GM21528 (cell line): ENCODE measurements around the gene PSMC1.
"Not testable (repeated sequence)": the region's sequence is repeated elsewhere in the genome, so short reads cannot be mapped to it uniquely, and the experiment has no call there.

ENCODE experiments used
- ATAC-seq: cut with Tn5 transposase; IDR thresholded peaks from one replicate; pipeline ENCODE4 v1.9.1; 2021; ENCODE audit warnings: mild to moderate bottlenecking, moderate library complexity; ENCODE audit not compliant: unreplicated experiment, low FRiP score

PSMC1 gene

GRCh38 chr14:90256354-90257131 lies at the start of gene PSMC1:
PSMC1 (plus strand) TSS chr14:90256553; CDS start chr14:90256598, 45 bp downstream.
- ATAC-seq, result peak; percentile 96

- no peak for ATAC-seq
Measured at GRCh38 chr14:90213099-90213748, 43.1 kb upstream of the PSMC1 start.

- ATAC-seq, result no peak
Measured at GRCh38 chr14:90228478-90228877, 27.9 kb upstream of the PSMC1 start.

- not testable (repeated sequence) for ATAC-seq
Measured at GRCh38 chr14:90229942-90230341, 26.4 kb upstream of the PSMC1 start.

GRCh38 chr14:90235179-90235976 lies 21.0 kb upstream of the PSMC1 start:
- peak; percentile 79 for ATAC-seq

- ATAC-seq, result no peak
Measured at GRCh38 chr14:90239139-90239538, 17.2 kb upstream of the PSMC1 start.

GRCh38 chr14:90242444-90242843 lies 13.9 kb upstream of the PSMC1 start:
- no peak for ATAC-seq

GRCh38 chr14:90246936-90247335 lies 9.4 kb upstream of the PSMC1 start:
- no peak for ATAC-seq

GRCh38 chr14:90247441-90247840 lies 8.9 kb upstream of the PSMC1 start:
- ATAC-seq, result not testable (repeated sequence)

GRCh38 chr14:90248594-90248993 lies 7.8 kb upstream of the PSMC1 start:
- no peak for ATAC-seq

- no peak for ATAC-seq
Measured at GRCh38 chr14:90253826-90254225, 2.5 kb upstream of the PSMC1 start.

- no peak for ATAC-seq
Measured at GRCh38 chr14:90255871-90256270, 482 bp upstream of the PSMC1 start.

- ATAC-seq, result peak; percentile 83
Measured at GRCh38 chr14:90263748-90264449, 7.5 kb downstream of the PSMC1 start.

GRCh38 chr14:90266441-90267154 lies 10.2 kb downstream of the PSMC1 start:
- ATAC-seq, result no peak

GRCh38 chr14:90268420-90268819 lies 12.1 kb downstream of the PSMC1 start:
- ATAC-seq, result no peak

- no peak for ATAC-seq
Measured at GRCh38 chr14:90272523-90272922, 16.2 kb downstream of the PSMC1 start.

- no peak for ATAC-seq
Measured at GRCh38 chr14:90273532-90273931, 17.2 kb downstream of the PSMC1 start.

- no peak for ATAC-seq
Measured at GRCh38 chr14:90274019-90274418, 17.7 kb downstream of the PSMC1 start.

- ATAC-seq, result no peak
Measured at GRCh38 chr14:90274808-90275457, 18.6 kb downstream of the PSMC1 start.

GRCh38 chr14:90275458-90275814 lies 19.1 kb downstream of the PSMC1 start:
- ATAC-seq, result no peak
